ENCODE results near the gene ADCY9.

Gene ADCY9

GRCh38 chr16:4003576-4003975, 112.7 kb downstream of the ADCY9 start:
- no peak for DNase-seq (ENCODE audit: low read depth in 2 of 2)

- no peak for DNase-seq (ENCODE audit: low read depth in 2 of 2)
Measured at GRCh38 chr16:4003166-4003565, 113.1 kb downstream of the ADCY9 start.

- no peak for DNase-seq (ENCODE audit: low read depth in 2 of 2)
Measured at GRCh38 chr16:4002121-4002520, 114.1 kb downstream of the ADCY9 start.

- DNase-seq (ENCODE audit: low read depth in 2 of 2): no peak
Measured at GRCh38 chr16:3999479-4000325, 116.5 kb downstream of the ADCY9 start.

GRCh38 chr16:3998793-3999478, 117.3 kb downstream of the ADCY9 start:
- no peak for DNase-seq (ENCODE audit: low read depth in 2 of 2)

GRCh38 chr16:3997231-3997841, 118.9 kb downstream of the ADCY9 start:
- DNase-seq (ENCODE audit: low read depth in 2 of 2): no peak

- DNase-seq (ENCODE audit: low read depth in 2 of 2): no peak
Measured at GRCh38 chr16:3995001-3995400, 121.2 kb downstream of the ADCY9 start.

GRCh38 chr16:3993052-3993785, 123.0 kb downstream of the ADCY9 start:
- no peak for DNase-seq (ENCODE audit: low read depth in 2 of 2)

GRCh38 chr16:3992297-3993051, 123.8 kb downstream of the ADCY9 start:
- no peak for DNase-seq (ENCODE audit: low read depth in 2 of 2)

GRCh38 chr16:3988824-3989223, 127.4 kb downstream of the ADCY9 start:
- no peak for DNase-seq (ENCODE audit: low read depth in 2 of 2)

GRCh38 chr16:3988011-3988410, 128.2 kb downstream of the ADCY9 start:
- no peak for DNase-seq (ENCODE audit: low read depth in 2 of 2)

GRCh38 chr16:3987231-3987630, 129.0 kb downstream of the ADCY9 start:
- no peak for DNase-seq (ENCODE audit: low read depth in 2 of 2)

- DNase-seq (ENCODE audit: low read depth in 2 of 2): no peak
Measured at GRCh38 chr16:3986235-3986544, 130.1 kb downstream of the ADCY9 start.

GRCh38 chr16:3984111-3985060, 131.9 kb downstream of the ADCY9 start:
- no peak for DNase-seq (ENCODE audit: low read depth in 2 of 2)

- no peak for DNase-seq (ENCODE audit: low read depth in 2 of 2)
Measured at GRCh38 chr16:3983081-3983520, 133.1 kb downstream of the ADCY9 start.

- DNase-seq (ENCODE audit: low read depth in 2 of 2): no peak
Measured at GRCh38 chr16:3982216-3982615, 134.0 kb downstream of the ADCY9 start.

GRCh38 chr16:3980253-3981111, 135.8 kb downstream of the ADCY9 start:
- DNase-seq (ENCODE audit: low read depth in 2 of 2): no peak

GRCh38 chr16:3979518-3979917, 136.7 kb downstream of the ADCY9 start:
- no peak for DNase-seq (ENCODE audit: low read depth in 2 of 2)

GRCh38 chr16:3979070-3979469, 137.2 kb downstream of the ADCY9 start:
- no peak for DNase-seq (ENCODE audit: low read depth in 2 of 2)
